GM21381 (cell line): ENCODE results near the gene RFX3.

Experiments
- ATAC-seq: cut with Tn5 transposase; IDR thresholded peaks from one replicate; pipeline ENCODE4 v1.9.1; 2021; ENCODE audit warnings: mild to moderate bottlenecking, moderate library complexity; ENCODE audit not compliant: unreplicated experiment

RFX3 gene

DNA sequence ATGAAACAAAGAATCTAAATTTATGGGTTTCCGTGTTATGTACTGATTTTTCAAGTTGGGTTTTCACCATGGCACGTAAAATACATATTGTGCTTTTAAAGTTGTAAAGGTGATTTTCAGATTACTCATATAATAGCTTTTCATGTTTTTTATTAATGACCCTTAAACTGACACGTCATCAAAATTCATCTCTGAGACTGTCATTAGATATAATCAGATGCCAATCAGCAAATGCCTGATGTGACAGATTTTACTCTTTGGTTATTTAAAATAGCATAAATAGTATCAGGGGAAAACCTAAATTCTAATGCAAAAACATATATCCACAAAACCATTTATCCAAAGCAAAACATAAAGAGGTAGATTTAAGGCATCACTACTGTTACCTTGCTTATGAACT lies 11.0 kb downstream of the RFX3 start:
- no peak for ATAC-seq

DNA sequence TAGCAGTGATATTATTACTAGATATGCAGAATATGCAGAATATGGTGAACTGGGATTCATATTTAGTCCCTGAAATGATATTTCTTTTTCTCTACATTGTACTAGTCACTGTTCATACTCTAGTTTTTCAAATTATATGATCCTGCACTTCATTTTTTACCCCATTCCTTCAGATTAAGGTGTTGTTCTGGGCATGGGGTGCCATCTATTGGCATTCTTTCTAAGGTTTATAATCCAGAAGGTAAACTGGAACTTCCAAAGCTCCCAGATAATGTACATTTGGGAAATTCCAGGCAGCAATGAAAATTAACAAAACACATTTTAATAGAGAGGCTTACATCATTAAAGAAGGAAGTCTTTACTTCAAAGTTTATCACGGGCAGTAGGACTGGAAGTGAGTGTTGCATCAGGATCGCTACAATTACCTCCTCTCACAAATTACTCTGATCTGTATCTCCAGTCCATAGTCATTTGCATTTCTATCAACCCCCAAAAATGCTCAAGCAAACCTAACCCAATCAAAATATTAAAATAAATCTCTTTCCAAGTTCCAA lies 12.5 kb downstream of the RFX3 start:
- no peak for ATAC-seq

DNA sequence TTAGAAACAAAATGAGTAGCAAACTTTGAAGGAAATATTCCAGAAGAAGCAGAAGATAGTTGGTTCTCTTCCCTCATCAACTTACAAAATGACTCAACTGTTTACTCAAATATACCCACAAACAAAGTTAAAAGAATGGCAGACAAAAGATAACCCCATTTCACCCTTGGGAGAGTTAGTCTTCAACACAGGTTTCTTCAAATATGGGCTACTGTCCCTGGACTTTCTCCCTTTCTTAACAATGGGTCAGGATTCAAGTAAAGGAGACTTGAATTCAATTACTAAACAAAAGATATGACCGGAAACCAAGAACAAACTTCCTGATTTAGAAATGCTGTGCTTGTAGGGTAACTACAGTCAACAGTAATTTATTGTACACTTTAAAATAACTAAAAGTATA lies 14.2 kb downstream of the RFX3 start:
- ATAC-seq: no peak

DNA sequence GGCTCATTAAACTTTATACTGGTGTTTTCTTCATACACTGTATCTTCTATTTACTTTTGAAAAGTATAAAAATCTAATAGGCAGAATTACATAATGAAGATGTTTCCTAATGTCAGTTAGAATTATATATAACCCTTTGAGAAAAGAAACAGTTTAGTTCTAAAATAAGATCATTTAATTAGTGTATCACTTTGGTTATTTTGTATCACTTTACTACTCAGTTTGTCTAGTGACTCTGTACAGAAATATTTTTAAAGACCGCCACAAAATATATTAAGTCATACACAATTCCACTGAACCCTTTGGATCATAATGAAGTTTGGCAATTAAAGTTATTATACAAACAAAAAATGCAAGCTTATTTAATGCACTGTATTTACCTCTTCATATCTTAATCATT lies 15.0 kb downstream of the RFX3 start:
- no peak for ATAC-seq

DNA sequence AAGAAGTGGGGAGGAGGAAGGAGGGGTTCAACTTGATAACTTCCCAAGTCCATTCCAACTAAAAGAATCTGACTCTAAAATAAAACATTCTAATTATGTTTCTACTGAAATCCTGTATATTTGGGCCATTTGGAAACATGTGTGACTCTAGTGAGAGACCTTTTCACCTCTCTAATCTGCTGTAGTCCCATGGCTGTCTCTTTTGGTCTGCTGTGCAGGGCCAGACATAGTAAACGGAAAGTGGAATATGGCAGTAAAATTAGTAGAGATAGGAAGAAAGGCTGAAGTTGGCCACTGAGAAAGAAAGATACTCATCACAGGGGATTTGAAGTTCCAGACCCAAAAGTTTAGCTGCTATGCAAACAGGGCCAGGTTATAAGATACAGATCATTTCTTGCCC lies 15.9 kb downstream of the RFX3 start:
- no peak for ATAC-seq

DNA sequence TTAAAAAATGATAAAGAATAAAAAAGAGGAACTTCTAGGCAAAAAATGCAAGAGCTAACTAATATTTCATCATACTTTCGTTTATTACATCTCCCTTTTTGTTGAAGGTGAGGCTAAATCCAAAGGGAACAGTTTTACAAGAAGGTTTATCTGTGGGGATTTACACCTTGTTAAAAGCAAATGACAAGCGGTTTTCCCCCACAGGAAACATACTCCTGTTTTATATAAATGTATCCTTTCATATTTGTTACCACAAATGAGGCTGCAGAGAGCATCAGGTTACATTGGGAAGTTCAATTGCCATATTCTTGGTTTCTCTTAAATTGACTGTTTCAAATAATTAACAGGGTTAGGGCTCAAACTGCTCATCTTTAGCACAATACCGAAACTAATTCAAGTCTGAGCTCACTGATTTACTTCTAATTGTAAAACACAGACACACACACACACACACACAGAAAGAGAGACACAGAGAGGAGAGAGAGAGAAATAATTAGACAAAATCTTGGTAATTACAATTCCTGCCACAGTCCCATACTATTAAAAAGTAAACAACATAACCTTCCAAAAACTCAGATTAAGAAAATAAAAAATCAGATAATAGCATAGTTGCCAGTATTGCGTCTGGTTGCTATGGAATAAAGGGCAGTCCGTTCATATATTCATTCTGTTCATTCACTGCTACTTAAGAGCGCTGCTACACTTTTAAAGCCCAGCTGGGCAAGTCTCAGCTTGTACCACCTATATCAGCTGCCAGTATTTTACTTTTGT lies 17.1 kb downstream of the RFX3 start:
- ATAC-seq: peak; percentile 43

DNA sequence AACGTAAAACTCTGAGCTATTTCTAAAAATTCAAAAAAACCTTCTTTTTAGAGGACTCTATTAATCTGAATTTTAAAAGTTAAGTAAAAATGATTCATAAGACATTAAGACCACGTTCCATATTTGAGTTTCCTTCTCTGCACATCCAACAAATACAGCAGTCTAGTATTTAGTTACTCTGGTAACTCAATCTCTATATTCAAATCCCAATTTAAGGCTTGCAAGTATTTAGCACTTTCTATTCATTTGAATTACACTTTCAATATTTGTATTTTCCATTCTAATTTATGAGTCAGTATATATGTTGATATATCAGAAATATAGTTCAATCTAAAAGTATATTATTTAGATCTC lies 17.7 kb downstream of the RFX3 start:
- no peak for ATAC-seq

DNA sequence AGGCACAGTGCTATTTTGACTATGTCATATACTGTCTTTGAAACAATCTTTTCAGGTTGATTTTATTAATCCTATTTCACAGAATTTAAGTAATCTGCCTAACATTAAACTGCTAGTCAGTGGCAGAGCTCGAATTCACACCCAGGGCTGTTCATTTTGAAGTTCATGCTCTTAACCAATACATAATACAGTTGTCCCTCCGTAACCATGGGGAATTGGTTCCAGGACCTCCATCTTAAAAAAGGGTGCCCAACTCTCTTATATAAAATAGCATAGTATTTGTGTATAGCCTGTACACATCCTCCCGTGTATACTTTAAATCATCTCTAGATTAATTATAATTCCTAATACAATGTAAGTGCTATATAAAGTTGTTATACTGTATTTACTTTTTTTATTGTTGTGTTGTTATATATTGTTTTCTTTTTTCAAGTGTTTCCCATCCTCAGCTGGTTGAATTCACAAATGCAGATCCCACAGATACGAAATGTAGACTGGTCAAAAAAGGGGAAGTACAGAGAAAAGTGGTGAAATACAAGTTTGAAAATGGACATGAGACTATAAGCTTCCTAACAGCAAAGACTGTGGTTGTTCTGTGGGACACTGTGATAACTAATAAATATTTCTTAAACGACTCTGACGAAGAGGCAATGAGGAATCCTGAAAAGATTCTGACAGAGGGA lies 18.3 kb downstream of the RFX3 start:
- peak; percentile 54 for ATAC-seq

DNA sequence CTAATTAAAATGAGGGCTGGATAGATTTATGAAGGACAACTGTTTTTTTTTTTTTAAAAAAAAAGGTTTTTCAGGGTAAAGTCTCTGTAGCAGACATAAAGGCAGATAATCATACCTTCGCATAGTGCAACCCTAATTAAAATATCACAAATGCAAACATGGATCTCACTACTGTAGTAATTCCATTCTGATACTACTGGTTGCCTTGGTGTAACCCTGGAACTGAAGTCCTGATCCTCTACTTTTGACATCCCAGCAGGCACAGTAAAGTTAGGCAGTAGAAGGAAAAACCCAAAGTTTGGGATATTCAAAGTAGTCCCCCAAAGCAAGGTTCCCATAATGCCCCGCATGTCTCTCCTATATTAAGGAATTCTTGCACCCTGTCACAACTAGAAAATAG lies 19.6 kb downstream of the RFX3 start:
- no peak for ATAC-seq

DNA sequence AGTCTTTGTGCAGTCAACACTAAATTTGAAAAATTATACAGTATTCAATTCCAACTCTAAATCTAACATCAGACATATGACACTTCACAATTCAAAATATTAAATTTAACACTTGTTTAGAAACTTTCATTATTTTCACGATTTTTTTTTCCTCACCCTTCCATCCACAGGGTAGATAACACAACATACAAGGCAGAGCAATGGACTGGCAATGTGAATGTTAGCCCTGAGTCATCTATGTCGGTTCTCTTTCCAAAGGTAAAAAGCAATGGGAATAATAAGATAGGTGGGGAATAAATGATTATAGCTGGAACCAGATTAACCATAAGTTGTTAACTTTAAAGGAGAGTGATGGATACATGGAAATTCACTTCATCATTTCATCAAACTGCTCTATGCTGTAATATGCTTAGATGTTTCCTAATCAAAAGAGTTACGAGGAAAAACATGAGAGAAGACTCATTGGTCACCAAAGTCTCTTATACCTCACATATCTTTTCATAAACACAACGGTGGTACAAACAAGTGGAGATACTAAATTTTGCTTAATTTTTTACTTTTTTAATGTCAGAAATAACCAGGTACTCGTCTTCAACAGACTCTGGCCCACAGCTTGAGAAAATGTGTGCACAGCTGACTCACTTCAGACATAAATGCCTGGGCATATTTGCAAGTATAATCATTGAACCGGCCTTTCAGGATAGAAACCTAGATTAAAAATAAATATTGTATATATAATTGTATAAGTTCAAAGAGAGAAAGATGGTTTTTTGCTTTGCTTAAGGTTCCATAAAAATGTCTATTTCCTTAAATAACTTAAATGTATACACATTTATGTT lies 23.0 kb downstream of the RFX3 start:
- no peak for ATAC-seq

DNA sequence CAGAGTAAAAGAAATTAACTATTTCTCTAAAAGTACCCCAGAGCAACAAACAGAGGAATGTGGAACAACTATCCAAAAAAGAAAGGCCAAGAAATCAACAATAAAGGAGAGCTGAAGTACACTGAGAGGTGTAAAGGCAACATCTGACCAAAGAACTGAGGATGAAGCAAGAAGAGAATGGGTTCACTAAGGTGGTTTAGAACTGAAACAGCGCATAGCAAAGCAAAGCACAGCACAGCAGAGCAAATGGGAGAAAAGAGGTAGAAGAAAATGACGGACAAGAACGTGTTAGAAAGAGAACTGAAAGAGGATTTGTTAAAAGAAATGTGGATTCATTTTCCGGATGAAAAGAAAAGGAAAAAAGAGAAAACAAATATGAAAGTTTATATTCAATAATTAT lies 25.8 kb downstream of the RFX3 start:
- ATAC-seq: no peak

DNA sequence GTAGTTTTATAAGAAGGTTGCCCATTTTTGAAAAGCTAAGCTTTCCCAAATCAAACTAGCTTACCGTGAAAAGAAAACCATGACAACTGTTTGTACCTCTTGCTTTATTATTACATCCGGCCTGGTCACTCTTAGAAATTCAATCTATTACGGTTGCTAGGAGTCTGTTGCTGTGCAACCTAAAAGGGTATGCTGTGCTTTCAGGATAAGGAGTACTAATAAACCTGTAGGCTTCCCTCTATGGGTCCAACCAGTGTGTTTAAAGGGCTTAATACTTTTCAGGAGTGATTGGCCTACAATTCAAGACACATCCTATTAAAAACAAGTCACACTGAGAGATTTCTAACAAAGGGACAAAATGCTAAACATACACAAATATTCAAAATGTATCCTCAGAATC lies 27.1 kb downstream of the RFX3 start:
- ATAC-seq: no peak

DNA sequence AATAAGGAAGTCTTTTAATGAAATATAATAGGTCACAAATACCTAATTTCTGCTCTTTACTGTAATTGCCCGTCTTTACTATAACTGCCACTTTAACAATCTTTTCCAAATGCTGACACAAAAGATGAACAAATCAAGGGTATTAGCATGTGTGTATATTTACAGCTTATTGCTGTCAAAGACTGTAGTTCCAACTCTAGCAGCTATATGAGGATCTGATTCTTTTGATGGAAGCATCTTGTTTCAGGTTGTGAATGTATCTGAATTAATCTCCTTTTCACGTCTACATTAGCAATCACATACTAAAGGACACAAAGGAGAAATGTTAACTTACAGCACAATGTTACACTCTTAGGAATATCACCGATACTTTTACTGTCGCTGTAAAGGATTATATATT lies 27.9 kb downstream of the RFX3 start:
- ATAC-seq: no peak

DNA sequence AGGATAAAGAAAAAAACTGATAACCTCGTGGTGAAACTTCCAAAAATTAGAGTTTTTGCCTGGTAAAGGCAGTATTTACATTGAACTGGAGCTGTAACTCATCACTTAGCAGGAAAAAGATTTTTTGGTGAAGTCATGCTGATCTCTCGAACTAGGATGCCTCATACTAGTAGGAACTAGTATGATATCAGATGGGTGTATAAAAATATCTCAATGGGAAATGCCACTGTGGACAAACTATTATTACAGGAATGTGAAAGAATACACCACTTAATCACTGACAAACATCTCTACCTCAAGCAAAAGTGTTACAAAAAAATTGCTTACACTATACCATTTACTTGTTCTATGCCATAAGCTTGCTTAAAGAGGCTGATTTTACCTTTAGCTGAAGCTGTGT lies 28.4 kb downstream of the RFX3 start:
- no peak for ATAC-seq

DNA sequence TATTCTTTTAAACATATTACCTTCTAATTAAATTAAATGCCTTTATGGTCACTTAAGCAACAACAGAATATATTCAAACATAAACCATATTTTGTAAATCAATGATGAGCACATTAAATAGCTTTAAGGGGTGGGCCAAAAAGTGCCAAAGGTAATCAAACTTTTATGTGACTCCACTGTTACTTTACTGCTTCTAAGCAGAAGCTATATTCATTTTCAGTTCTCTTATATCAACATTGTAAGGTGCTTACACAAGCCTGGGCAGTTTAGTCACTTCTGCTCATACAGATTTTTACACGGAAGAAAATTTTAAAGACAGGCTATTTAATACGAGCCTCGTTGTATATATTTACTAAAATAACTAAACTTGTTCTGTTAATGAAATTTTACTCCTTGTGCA lies 29.9 kb downstream of the RFX3 start:
- no peak for ATAC-seq

DNA sequence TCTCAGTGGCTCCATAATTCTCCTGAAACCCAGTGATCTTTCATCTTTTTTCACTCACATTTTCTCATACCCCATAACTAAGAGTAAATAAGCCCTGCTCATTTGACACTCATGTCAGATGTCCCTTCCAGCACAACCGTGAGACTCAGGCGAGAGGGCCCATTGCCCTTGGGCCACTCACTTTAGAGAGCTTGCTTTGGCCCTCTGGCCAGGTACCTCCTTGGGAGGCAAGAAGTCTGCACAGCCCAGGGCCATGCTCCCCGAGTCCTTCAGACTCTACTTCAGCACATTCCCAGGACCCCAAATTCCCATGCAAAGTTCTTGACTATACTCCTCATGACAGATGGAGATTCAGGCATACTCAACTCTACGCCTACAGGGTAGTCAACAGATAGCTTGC lies 33.6 kb downstream of the RFX3 start:
- ATAC-seq: no peak

DNA sequence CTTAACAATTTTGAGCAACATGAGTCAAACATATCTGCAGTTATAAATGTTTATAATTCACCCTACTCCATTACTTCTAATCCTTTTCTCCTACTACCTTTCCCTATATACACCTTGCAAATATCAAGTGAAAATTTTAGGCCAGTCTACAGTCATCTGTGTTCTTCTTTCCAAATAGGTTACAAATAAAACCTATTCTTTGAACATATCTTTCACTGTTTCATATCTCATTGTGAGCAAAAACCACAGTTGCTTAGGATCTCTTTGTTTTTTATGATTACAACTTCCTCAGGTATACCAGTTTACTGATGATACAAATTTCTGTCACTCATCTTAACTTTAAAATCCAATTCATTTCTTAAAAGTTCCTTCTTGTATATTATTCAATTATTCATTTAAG lies 34.4 kb downstream of the RFX3 start:
- ATAC-seq: no peak

DNA sequence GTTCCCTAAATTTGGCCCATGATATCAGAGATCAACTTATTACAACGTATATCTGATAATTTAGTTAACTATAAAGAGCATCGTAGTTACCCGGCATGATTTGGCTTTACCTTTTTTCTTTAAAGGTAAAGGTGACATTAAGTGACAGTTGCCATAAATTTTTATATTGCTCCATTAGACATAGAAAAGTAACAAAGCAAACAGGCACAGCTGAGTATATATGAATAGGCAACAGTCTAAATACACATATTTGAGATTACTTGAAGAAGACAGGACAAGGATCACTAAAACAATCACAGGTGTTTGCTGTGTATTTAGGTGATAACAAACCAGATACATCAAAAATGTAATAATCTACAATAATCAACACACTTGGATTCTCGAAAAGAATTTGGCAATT lies 34.8 kb downstream of the RFX3 start:
- no peak for ATAC-seq

DNA sequence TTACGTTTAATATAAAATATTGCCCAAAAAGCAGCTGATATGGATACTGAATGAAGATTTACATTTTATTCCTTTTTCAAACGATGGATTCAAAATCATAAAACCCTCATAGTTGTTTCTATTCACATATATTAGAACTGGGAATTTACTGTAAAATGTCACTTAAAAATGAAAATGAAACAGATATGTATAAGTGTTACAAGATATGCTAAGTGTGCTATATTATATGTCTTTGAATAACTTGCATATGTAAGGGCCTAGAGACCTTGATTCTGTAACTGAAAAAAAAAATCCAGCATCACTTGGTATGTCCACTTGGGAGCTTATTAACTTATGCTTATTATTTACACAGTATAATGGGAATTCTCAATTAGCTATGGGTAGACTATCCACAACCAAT lies 43.2 kb downstream of the RFX3 start:
- no peak for ATAC-seq

DNA sequence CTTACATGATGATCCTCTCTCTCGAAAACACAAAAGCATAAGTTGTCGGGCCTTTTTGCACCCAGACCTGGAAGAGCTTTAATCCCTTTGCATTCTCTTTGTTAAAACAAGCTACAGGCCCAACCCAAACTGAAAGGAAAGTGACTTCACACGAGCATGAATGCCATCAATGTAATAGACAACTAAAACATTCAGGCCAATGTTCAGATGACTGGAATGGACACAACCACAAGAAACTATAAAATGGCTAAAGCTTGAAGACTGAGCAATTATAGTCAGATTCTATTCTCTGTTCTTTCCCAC lies 45.5 kb downstream of the RFX3 start:
- ATAC-seq: no peak

DNA sequence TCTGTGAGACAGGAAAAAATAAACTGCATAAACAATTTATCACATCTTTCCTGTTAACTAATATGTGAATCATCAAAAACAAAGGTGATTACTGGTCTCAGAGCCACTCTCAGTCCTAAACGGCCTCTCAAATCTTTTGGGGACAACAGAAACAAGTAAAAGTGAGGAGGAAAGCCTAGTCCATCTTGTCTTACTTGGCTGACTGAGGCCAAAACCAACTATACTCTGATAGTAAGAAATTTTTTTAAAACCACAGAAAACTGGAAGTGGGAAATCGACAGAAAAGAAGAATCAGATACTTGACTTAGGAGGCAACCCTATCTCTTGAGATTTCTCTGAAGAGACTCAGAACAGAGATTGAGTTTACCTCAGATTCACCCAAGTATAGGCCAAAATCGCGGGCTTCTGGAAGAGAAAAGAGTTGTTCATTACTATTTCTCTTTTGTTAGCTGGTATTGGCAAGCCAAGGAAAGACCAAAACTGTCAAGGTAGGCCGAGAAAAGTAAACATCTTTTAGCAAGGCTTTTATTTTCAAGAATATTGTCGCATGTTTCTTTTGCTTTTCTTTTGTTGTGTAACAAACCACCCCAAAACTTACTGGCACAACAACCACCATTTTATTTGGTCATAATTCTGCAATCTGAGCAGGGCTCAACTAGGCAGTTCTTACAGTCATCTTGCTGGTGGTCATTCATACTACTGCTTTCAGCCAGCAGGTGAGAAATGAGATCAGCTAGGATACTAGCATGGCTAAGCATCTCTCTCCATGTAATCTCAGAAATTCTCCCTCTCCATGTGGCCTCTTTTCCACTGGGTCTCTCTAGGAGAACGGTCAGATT lies 46.1 kb downstream of the RFX3 start:
- ATAC-seq: peak; percentile 42
